Measurements from ENCODE around the gene DAW1. TPM values are rescaled to one million over a fixed set of nuclear protein-coding genes. Genes with fewer than 3 reads are reported as not detected.

DAW1 gene
- total RNA-seq, 1 donor from 2014 or later, result 0.13 TPM

Other genes starting within 250 kb of the DAW1 start
- gene SCYGR5, start 204.8 kb upstream of the DAW1 start, total RNA-seq, result not detected
- gene SLC19A3, start 153.6 kb upstream of the DAW1 start, total RNA-seq, result 2.1 TPM
- not detected for gene SCYGR6, start 146.9 kb upstream of the DAW1 start, total RNA-seq
- gene SCYGR7, start 143.3 kb upstream of the DAW1 start, total RNA-seq, result not detected
- gene SCYGR8, start 125.7 kb upstream of the DAW1 start, total RNA-seq, result not detected
- gene CCL20, start 57.8 kb upstream of the DAW1 start, total RNA-seq, result not detected